GM12864 (cell line): Measurements from ENCODE around the gene CPNE6.

Experiments
- DNase-seq: peaks from one replicate; pipeline ENCODE4 v3.0.0-alpha.2; 2011; ENCODE audit warnings: low read depth
- H3K4me3 ChIP-seq: 2 replicates; pipeline ENCODE4 v1.5.1; 2011; ENCODE audit warnings: mild to moderate bottlenecking, low read depth, low read length, control low read depth
- TF ChIP-seq, protein P1 (sequence below): IDR thresholded peaks from 2 replicates; pipeline ENCODE4 v1.5.1; 2011; ENCODE audit warnings: low read depth, mild to moderate bottlenecking, moderate library complexity, low read length, control low read depth, inconsistent platforms; ENCODE audit errors: missing control alignments

CPNE6 gene

DNA sequence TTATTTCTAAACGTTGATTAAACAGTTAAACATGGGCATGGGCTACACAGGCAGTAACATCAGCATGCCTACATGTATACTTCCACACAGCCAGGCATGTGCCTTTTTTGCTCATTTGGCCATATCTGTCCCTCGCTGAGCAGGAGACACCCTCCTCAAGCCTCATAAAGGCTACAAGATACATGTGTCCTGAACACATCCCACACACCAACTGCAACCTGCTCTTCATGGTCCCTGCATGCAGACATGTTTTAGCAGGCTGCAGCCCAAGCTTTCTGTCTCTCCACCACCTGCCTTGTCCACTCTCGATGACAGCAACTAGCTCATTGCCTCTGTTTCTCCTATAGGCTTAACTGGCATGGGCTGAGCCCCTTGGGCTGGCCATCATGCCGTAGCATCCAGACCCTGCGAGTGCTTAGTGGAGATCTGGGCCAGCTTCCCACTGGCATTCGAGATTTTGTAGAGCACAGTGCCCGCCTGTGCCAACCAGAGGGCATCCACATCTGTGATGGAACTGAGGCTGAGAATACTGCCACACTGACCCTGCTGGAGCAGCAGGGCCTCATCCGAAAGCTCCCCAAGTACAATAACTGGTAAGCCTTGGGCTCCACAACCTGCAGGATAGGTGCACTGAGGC is 25.3 kb downstream of the CPNE6 start:
- TF ChIP-seq, protein P1, sequence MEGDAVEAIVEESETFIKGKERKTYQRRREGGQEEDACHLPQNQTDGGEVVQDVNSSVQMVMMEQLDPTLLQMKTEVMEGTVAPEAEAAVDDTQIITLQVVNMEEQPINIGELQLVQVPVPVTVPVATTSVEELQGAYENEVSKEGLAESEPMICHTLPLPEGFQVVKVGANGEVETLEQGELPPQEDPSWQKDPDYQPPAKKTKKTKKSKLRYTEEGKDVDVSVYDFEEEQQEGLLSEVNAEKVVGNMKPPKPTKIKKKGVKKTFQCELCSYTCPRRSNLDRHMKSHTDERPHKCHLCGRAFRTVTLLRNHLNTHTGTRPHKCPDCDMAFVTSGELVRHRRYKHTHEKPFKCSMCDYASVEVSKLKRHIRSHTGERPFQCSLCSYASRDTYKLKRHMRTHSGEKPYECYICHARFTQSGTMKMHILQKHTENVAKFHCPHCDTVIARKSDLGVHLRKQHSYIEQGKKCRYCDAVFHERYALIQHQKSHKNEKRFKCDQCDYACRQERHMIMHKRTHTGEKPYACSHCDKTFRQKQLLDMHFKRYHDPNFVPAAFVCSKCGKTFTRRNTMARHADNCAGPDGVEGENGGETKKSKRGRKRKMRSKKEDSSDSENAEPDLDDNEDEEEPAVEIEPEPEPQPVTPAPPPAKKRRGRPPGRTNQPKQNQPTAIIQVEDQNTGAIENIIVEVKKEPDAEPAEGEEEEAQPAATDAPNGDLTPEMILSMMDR = no peak
- no peak overlapping the region for H3K4me3 ChIP-seq
- no peak for DNase-seq

DNA sequence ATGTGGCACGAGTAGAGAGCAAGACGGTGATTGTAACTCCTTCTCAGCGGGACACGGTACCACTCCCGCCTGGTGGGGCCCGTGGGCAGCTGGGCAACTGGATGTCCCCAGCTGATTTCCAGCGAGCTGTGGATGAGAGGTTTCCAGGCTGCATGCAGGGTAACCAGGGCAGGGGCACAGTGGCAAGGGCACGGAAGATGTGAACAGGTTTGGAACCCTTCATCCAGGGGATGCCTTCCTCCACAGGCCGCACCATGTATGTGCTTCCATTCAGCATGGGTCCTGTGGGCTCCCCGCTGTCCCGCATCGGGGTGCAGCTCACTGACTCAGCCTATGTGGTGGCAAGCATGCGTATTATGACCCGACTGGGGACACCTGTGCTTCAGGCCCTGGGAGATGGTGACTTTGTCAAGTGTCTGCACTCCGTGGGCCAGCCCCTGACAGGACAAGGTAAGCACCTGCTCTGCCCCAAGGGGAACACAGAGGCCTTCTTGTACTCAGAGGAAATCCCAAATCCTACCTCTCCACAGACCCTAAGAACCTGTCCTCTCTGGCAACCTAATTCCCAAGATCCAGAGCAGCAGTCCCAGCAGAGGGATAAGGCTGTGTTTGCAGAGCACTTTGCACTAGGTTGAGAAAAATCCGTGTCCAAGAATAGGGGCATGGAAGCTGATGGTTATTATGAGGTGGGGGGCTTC is 27.0 kb downstream of the CPNE6 start:
- TF ChIP-seq, protein P1 = no peak
- H3K4me3 ChIP-seq = no peak overlapping the region
- no peak for DNase-seq

DNA sequence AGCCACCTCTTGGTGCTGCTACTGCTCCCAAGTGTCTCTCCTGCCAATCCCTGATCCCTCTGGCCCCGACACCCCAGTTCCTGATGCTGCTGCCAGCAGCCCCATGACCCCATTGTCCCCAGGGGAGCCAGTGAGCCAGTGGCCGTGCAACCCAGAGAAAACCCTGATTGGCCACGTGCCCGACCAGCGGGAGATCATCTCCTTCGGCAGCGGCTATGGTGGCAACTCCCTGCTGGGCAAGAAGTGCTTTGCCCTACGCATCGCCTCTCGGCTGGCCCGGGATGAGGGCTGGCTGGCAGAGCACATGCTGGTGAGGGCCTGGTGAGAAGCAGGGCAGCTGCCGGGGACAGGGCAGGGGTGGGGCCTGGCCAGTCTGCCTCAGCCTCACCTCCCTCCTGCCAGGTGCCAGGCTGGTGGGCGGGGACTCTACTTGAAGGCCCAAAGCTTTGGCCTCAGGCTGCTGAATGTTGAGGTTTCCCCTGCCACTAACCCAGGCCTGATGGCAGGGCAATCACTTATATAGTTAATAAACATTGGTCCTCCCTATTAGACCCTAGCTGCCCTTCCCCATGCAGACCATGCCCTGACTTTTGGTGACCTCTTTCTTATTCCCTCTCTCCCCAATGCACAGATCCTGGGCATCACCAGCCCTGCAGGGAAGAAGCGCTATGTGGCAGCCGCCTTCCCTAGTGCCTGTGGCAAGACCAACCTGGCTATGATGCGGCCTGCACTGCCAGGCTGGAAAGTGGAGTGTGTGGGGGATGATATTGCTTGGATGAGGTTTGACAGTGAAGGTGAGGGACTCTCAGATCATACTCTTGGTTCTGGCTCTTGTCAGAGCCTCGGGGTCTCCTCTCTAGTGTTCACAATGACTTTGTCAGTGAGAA is 27.8 kb downstream of the CPNE6 start:
- TF ChIP-seq, protein P1 = no peak
- H3K4me3 ChIP-seq = no peak overlapping the region
- DNase-seq = no peak

DNA sequence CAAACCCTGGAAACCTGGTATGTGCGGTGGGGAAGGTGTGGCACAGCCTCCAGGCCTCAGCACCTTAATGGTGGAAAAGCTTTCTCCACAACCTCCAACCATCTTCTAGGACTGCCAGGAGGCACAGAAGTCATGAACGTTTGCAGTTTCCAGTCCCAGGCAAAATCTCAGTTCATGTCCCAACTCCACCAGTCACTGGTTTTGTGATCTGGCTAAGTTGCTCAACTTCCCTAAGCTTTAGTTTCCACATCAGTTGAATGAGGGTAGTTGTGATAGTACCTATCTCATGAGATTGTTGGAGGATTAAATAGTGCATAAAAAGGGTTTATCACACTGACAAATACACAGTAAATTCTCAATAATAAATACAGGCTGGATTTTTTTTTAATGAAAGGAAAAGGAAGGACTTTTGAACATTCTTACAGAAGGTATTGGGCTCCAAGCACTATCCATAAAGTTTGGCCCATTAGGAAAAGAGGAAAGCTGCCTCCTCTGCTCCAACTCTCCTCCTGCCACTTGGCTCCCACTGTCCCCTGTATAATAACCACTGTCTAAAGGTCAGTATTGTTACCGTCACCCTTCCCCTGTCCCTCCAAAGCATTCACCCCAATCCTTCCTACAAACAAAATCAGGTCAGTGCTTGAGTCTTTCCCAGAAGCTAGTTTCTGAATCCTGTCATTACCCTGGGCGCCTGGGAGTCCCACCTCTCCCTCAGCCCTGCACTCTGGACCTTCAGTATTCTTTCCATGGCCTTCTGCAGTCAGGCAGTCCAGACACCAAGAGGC is 29.0 kb downstream of the CPNE6 start:
- no peak for DNase-seq
- TF ChIP-seq, protein P1 = no peak

DNA sequence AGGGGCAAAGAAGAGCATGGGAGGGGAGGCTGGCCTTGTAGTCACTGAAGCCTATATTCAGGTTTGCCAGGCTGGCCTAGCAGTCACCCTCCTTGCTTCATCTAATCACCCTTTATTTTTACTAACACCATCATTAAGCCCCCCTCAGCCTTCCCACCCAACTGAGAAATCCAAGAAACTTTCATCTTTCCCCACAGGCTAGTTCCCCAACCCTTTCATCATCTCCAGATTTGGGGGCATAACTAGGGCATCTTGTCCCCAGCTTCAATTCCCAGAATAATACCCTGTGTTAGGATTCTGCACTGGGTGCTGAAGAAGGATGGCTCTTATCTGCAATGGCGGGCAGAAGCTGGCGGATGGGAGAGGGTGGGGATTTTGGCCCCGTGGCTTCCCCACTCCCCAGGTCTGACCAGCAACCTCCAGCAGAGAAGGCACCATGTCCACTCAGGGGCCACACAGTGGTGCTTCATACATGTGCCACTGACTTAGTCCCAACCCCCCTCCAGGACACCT is 29.7 kb downstream of the CPNE6 start:
- no peak overlapping the region for H3K4me3 ChIP-seq
- TF ChIP-seq, protein P1 = no peak
- DNase-seq = no peak

More for the DNA sequence above, 29.0 kb downstream of the CPNE6 start:
- no peak overlapping the region for H3K4me3 ChIP-seq

DNA sequence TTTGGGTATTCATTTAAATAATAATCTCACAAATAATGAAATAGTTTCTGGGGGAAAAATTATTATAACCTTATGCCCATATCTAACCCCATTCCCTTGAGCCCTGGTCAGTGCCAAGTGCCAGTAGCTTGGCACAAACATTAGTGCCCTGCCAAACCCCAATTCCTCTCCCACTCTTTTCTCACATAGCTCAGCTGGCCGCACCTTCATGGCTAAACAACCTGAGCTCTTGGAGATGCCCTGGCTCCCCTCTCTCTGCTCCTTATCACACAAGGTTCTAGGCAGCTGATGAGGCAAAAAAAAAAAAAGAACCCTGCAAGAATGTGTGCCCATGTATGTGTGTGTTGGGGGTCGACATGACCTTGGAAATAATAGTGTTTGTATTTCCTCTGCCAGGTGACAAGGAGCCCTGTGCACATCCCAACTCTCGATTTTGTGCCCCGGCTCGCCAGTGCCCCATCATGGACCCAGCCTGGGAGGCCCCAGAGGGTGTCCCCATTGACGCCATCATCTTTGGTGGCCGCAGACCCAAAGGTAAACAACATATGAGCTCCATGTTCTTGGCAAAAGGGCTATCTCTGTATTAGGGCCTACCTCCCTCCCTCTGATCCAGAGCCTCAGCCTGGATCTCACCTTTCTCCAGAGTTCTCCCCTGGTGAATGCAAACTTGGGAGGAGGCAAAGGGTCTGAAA is 31.1 kb downstream of the CPNE6 start:
- DNase-seq = no peak
- TF ChIP-seq, protein P1 = no peak

More for the DNA sequence above, 31.1 kb downstream of the CPNE6 start:
- H3K4me3 ChIP-seq = no peak overlapping the region
